Hematopoietic multipotent progenitor cell treated with erythropoietin and hydrocortisone succinate and interleukin-3 and kit ligand, for 15 days (in vitro differentiated cells): ENCODE data around the gene ANXA10.
"Not testable (repeated sequence)": the region's sequence is repeated elsewhere in the genome, so short reads cannot be mapped to it uniquely, and the experiment has no call there.

ENCODE experiments used
- DNase-seq: peaks from one replicate; pipeline ENCODE4 v3.0.0-alpha.2; 2015; ENCODE audit warnings: low spot score

The ANXA10 gene

DNA sequence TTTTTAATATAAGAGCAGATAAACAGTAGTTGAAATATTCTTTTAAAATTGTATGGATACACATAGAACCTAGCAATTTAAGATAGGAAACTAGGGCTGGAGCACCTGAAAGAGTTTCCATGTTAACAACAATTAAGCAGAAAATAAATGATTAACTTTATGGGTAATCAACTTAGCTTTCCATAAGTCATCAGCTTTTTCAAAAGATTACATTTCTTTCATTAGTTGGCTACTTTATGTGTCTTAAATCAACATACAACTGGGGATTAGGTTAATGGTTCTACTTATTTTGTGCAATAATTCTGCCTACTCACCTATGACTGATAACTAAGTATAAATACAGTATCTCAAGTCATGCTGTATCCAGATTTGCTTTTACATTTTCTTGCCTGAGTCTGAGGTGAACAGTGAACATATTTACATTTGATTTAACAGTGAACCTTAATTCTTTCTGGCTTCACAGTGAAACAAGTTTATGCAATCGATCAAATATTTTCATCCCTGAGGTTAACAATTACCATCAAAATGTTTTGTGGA is at the start of gene ANXA10:
ANXA10 (plus strand) TSS at position 362 of the 537 bp plus-strand sequence; CDS start at position 526, 164 bp downstream.
- no peak for DNase-seq

DNA sequence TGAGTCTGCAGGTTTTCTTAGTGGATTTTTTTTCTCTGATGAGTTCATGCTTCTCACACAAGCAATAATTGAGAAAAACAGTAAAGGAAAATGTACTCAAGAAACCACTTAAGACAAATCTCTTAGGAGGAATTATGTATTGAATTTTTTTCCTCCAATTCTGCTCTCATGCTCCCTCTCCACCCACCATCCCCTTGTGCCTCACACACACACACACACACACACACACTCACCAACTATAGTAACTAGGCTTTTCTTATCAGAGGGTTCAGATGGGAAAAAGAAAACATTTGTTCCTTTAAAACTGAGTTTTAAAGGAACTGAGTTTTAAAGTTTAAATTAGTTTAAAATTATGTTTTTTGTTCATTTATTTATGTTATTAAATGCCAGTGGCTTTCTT is 47.0 kb upstream of the ANXA10 start:
- DNase-seq = no peak

GRCh38 chr4:168050002-168050401 is 42.3 kb upstream of the ANXA10 start:
- DNase-seq = no peak

- DNase-seq = no peak
Observed at GRCh38 chr4:168051526-168051925, 40.8 kb upstream of the ANXA10 start.

GRCh38 chr4:168057412-168057811 is 34.9 kb upstream of the ANXA10 start:
- no peak for DNase-seq

DNA sequence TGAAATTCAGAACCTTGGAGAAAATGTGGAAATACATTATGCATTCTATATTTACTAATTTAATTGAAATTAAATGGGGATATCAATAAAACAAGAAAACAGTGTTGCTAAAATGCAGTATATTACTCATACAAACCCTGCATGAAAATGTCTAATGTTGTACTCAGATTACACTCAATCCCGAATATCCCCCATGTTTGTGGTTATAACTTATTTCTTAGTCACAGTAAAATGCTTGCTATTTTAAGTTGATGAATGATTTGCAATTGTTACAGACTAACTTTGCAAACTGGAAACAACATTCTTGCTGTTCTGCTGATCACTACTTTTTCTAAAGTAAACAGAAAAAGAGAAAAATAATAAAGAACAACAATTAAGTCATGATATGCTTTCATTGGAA is 33.1 kb upstream of the ANXA10 start:
- DNase-seq = no peak

- no peak for DNase-seq
Observed at GRCh38 chr4:168063031-168063430, 29.3 kb upstream of the ANXA10 start.

GRCh38 chr4:168070903-168071302 is 21.4 kb upstream of the ANXA10 start:
- DNase-seq = no peak

DNA sequence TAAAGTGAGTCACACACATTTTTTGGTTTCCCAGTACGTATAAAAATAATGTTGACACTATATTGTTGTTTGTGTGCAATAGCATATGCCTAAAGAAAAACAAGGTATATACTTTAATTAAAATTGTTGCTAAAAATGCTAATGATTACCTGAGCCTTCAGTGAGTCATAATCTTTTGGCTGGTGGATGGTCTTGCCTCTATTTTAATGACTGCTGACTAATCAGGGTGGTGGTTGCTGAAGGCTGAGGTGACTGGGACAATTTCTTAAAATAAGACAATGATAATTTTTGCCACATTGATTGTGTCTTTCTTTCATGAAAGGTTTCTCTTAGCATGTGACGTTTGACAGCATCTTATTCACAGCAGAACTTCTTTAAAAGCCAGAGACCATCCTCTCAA is 21.0 kb upstream of the ANXA10 start:
- DNase-seq = no peak

DNA sequence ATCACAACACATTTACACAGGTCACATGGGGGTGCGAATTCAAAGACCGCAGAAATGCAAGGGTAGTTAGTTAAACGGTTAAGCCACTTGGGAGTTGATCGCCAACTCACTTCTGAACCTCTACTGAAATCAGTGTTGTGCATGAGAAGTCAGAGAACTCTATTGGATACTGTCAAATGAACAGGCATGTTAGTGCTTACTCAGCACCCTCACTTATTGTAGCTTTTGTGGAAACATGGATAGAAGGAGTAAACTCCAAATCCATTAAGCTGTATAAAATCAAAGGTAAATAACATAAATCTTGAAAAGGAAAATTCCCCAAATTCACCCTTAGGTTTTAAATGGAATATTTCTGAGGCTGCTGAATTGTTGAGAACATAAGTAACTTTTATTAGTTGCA is 17.5 kb upstream of the ANXA10 start:
- no peak for DNase-seq

- DNase-seq = peak; percentile 31
Observed at GRCh38 chr4:168076989-168077725, 15.2 kb upstream of the ANXA10 start.

DNA sequence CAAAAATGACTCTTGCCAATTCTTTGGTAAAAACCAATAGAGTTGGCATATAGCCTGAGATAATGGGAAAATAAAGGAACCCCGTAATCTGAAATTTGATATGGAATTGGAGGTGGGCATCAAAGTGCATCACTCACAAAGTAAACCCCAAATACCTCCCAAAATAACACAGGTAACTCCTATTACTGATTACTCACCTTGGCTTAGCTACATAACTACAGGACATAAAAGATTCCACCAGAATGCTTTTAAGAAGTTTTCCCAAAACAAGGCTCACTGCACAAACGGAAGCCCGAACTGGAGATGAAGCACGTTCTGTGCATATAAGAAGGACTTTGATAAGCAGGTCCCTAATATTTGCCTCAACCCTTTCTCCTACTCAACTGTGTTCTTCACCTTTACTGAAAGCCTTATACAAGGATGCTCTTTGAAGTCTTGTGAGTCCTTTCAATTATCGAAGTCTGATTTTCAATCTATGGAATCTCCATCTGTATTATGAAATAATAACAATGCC is 14.6 kb upstream of the ANXA10 start:
- no peak for DNase-seq

- no peak for DNase-seq
Observed at GRCh38 chr4:168082379-168082778, 10.0 kb upstream of the ANXA10 start.

GRCh38 chr4:168095776-168096406 is 3.6 kb downstream of the ANXA10 start:
- DNase-seq = no peak

DNA sequence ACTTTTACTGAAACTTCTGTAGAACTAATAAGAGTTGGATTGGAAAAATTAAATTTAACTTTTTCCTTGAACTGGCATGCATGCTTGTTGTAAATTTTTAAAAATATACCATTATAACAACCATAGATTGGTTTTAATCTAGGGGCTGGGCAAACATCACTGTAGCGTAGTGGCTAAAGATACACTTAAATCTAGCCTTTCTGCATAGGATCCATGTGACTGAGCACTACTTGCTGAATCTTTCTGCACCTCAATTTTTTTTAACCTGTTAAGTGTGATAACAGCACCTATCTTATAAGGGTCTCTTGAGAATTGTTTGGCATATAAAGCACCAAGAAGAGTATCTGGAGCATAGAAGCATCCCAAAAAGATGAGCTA is 4.1 kb downstream of the ANXA10 start:
- no peak for DNase-seq

GRCh38 chr4:168097161-168097560 is 4.8 kb downstream of the ANXA10 start:
- no peak for DNase-seq

DNA sequence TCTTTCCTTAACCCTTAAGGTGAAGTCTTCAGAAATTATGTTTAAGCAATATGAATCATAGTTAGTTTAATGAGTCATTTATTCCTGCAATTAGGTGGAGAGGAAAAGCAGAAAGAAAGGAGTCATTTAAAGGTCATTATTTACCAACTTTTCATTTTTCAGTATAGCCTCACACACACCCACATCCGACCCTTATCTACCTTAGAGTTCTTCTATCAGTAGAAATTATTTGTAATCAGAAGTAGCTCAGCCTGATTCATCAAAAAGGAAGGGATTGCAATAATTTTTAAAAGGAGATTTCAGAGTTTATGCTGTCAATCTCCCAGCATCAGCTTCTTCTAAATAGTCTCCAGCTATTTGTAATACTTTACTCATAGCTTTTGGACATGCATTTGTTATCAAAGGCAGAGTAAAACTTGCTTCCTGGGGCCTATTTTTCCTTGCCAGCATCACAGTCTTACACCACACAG is 5.9 kb downstream of the ANXA10 start:
- no peak for DNase-seq

GRCh38 chr4:168099195-168099594 is 6.9 kb downstream of the ANXA10 start:
- no peak for DNase-seq

- no peak for DNase-seq
Observed at GRCh38 chr4:168101026-168101425, 8.7 kb downstream of the ANXA10 start.

- no peak for DNase-seq
Observed at GRCh38 chr4:168102403-168102802, 10.1 kb downstream of the ANXA10 start.

- no peak for DNase-seq
Observed at GRCh38 chr4:168109527-168109926, 17.2 kb downstream of the ANXA10 start.

DNA sequence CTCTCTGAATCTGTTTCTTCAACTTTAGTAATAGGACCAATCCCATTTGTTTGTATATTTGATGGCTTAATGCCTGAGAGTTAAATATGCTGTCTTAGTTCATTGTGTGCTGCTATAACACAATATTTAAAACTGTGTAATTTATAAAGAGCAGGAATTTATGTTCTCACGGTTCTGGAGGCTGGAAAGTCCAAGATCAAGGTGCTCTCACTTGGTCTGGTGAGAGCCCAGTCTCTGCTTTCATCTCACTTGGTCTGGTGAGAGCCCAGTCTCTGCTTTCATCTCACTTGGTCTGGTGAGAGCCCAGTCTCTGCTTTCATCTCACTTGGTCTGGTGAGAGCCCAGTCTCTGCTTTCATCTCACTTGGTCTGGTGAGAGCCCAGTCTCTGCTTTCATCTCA is 20.7 kb downstream of the ANXA10 start:
- DNase-seq = not testable (repeated sequence)

DNA sequence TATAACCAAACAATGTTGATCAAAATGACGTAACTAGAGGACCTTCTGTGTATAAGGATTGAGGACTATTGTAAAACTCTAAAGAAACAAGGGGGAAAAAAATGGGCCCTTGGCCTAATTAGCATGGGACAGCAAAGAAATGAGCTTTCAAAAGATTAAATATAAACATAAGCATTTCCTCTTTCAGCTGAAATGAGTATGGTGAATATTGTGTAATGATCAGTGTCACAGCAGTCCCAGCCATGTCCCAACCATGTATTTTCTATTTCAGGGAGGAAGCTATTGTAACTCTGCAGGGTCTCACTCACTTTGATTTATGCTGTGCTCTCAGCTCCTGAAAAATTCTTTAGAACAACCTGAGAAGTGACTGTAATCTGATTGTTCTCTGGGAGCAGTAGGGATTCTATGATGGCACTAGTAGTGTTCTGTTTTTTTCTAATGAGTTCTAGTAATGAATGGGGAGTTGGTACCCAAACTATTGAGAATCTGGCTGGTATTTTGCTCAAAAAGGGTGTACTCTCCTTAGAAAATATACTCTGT is 25.8 kb downstream of the ANXA10 start:
- no peak for DNase-seq
